Endothelial cell (in vitro differentiated cells): ENCODE results near the gene MLNR. TPM values are rescaled to one million over a fixed set of nuclear protein-coding genes. Genes with fewer than 3 reads are reported as not detected.

Experiments used
- DNase-seq: peaks from one replicate; pipeline ENCODE4 v3.0.0; 2021; ENCODE audit warnings: low spot score
- H3K27ac Mint-ChIP-seq: one replicate; pipeline ENCODE4 v1.8.0; 2021; ENCODE audit warnings: mixed read lengths, inconsistent platforms; ENCODE audit not compliant: unreplicated experiment
- H3K27me3 Mint-ChIP-seq: one replicate; pipeline ENCODE4 v1.8.0; 2021; ENCODE audit warnings: mild to moderate bottlenecking, moderate library complexity, mixed read lengths, inconsistent platforms; ENCODE audit not compliant: unreplicated experiment
- H3K36me3 Mint-ChIP-seq: one replicate; pipeline ENCODE4 v1.8.0; 2021; ENCODE audit warnings: mild to moderate bottlenecking, low read depth, mixed read lengths, inconsistent platforms; ENCODE audit not compliant: unreplicated experiment
- H3K4me1 Mint-ChIP-seq: one replicate; pipeline ENCODE4 v1.8.0; 2021; ENCODE audit warnings: mild to moderate bottlenecking, mixed read lengths, inconsistent platforms; ENCODE audit not compliant: unreplicated experiment
- H3K4me3 Mint-ChIP-seq: one replicate; pipeline ENCODE4 v1.8.0; 2021; ENCODE audit warnings: mild to moderate bottlenecking, mixed read lengths, inconsistent platforms; ENCODE audit not compliant: unreplicated experiment
- H3K9me3 Mint-ChIP-seq: one replicate; pipeline ENCODE4 v1.8.0; 2021; ENCODE audit warnings: mixed read lengths, inconsistent platforms; ENCODE audit not compliant: unreplicated experiment
- CTCF ChIP-seq: fragments of 200-600 bp; sonication (generic); IDR thresholded peaks from one replicate; pipeline ENCODE4 v1.5.0; 2021; ENCODE audit warnings: antibody characterized with exemption; ENCODE audit not compliant: unreplicated experiment
- total RNA-seq: library from RNA; stranded (reverse); fragmentation: NEBNext Ultra II Directional; extraction: Animal tissue kit (Norgen Biotek cat#: 25700); gene quantifications from one replicate; pipeline ENCODE4 v1.2.1, GENCODE V29; 2021; ENCODE audit not compliant: unreplicated experiment

Gene MLNR
- total RNA-seq, 1 donor from 2014 or later = not detected

GRCh38 chr13:49271264-49271663 lies 51.1 kb downstream of the MLNR start:
- no peaks in the 10 kb centered on the region for H3K27me3 Mint-ChIP-seq

More at GRCh38 chr13:49271264-49271663, 51.1 kb downstream of the MLNR start:
- Mint-ChIP-seq H3K9me3 (no peaks in the 10 kb centered on the region), H3K4me3 (no peak overlapping the region), H3K27ac (no peak overlapping the region), H3K4me1 (no peaks in the 10 kb centered on the region), H3K36me3 (no peaks in the 10 kb centered on the region)
- no peak for TF ChIP-seq CTCF
- no peak for DNase-seq

Other genes with a start within 250 kb of the MLNR start
- 39.4 TPM for gene FNDC3A, start 244.4 kb upstream of the MLNR start, total RNA-seq
- gene CDADC1, start 27.6 kb downstream of the MLNR start, total RNA-seq = 5.1 TPM
- 3.9 TPM for gene CAB39L, start 223.7 kb downstream of the MLNR start, total RNA-seq
- gene SETDB2, start 223.9 kb downstream of the MLNR start, total RNA-seq = 8.9 TPM